GM12878 (cell line): ENCODE results near the gene TTC38. TPM values are rescaled to one million over a fixed set of nuclear protein-coding genes. Genes with fewer than 3 reads are reported as not detected.

Experiments used
- BACH1 ChIP-seq: fragments of 450-650 bp; IDR thresholded peaks from 2 replicates; pipeline ENCODE4 v1.6.1; 2017; ENCODE audit warnings: mild to moderate bottlenecking, borderline replicate concordance
- CHD1 ChIP-seq: IDR thresholded peaks from 2 replicates; pipeline ENCODE4 v1.6.1; 2012; ENCODE audit warnings: low read depth, low read length, improper control_type of control experiment
- E2F8 ChIP-seq: fragments of 450-650 bp; IDR thresholded peaks from 2 replicates; pipeline ENCODE4 v1.6.1; 2018; ENCODE audit warnings: mild to moderate bottlenecking, low read depth, moderate library complexity; ENCODE audit not compliant: partially characterized antibody
- ELK1 ChIP-seq: IDR thresholded peaks from 2 replicates; pipeline ENCODE4 v1.6.1; 2012; ENCODE audit warnings: low read depth, low read length, improper control_type of control experiment
- EP300 ChIP-seq, 2 experiments: fragments of 150-350 bp in 1 of 2; IDR thresholded peaks; 2 replicates each; pipeline ENCODE4 v1.6.1; 2011 to 2012; ENCODE audit warnings: low read depth in 2 of 2, low read length in 2 of 2, borderline replicate concordance in 1 of 2, improper control_type of control experiment in 1 of 2, inconsistent platforms in 1 of 2; ENCODE audit not compliant: control insufficient read depth in 1 of 2
- MTA2 ChIP-seq: fragments of 450-650 bp; IDR thresholded peaks from 2 replicates; pipeline ENCODE4 v1.6.1; 2016; ENCODE audit warnings: low read depth, mild to moderate bottlenecking, moderate library complexity
- MTA3 ChIP-seq: IDR thresholded peaks from 2 replicates; pipeline ENCODE4 v1.6.1; 2012; ENCODE audit warnings: low read length, inconsistent platforms, borderline replicate concordance
- MYB ChIP-seq: fragments of 150-350 bp; IDR thresholded peaks from 2 replicates; pipeline ENCODE4 v1.6.1; 2014; ENCODE audit warnings: mild to moderate bottlenecking, low read depth, low read length, borderline replicate concordance
- NFYA ChIP-seq: IDR thresholded peaks from 2 replicates; pipeline ENCODE4 v1.6.1; 2011; ENCODE audit warnings: low read depth, mild to moderate bottlenecking, low read length, improper control_type of control experiment, borderline replicate concordance
- NKRF ChIP-seq: fragments of 450-650 bp; conservative IDR thresholded peaks from 2 replicates; pipeline ENCODE4 v1.6.1; 2017; ENCODE audit warnings: mild to moderate bottlenecking, moderate library complexity
- NR2C1 ChIP-seq: fragments of 450-650 bp; IDR thresholded peaks from 2 replicates; pipeline ENCODE4 v1.6.1; 2017; ENCODE audit warnings: antibody characterized with exemption, mild to moderate bottlenecking, moderate library complexity
- PKNOX1 ChIP-seq: fragments of 450-650 bp; IDR thresholded peaks from 2 replicates; pipeline ENCODE4 v1.6.1; 2016; ENCODE audit warnings: mild to moderate bottlenecking
- RCOR1 ChIP-seq: conservative IDR thresholded peaks from 2 replicates; pipeline ENCODE4 v1.6.1; 2012; ENCODE audit warnings: low read depth, low read length, improper control_type of control experiment
- SIN3A ChIP-seq: IDR thresholded peaks from 2 replicates; pipeline ENCODE4 v1.6.1; 2012; ENCODE audit warnings: low read depth, low read length, improper control_type of control experiment
- SMAD1 ChIP-seq: fragments of 450-650 bp; IDR thresholded peaks from 2 replicates; pipeline ENCODE4 v1.6.1; 2018; ENCODE audit warnings: mild to moderate bottlenecking, low read depth; ENCODE audit not compliant: partially characterized antibody
- TAF1 ChIP-seq: IDR thresholded peaks from 2 replicates; pipeline ENCODE4 v1.6.1; 2011; ENCODE audit warnings: mild to moderate bottlenecking, low read depth, low read length, borderline replicate concordance
- polyA plus RNA-seq, 11 experiments: library from polyadenylated mRNA; depleted of rRNA in 4 of 11; unstranded in 6 of 11; stranded (reverse) in 5 of 11; fragments of >200 nt; fragmentation: Nextera tagmentation in 4 of 11; fragmentation: Illumina TruSeq in 1 of 11; extraction: Ambion mirVana in 4 of 11; extraction: Trizol in 1 of 11; gene quantifications; 1 replicate in 1 of 11; 2 replicates in 10 of 11; pipeline versions ENCODE4 v1.2.1 to v1.2.3, GENCODE V29; 2011 to 2016; ENCODE audit warnings: inconsistent platforms in 2 of 11, missing spikeins in 2 of 11, low read depth in 1 of 11
- total RNA-seq, 4 experiments: library from RNA; depleted of rRNA in 3 of 4; stranded (reverse); fragments of >200 nt in 3 of 4; fragmentation: Illumina TruSeq in 1 of 4; extraction: Trizol in 1 of 4; gene quantifications; 2 replicates each; pipeline versions ENCODE4 v1.2.1 to v1.2.3, GENCODE V29; 2013 to 2021
- TF ChIP-seq, protein P1 (sequence below): fragments of 450-650 bp; IDR thresholded peaks from 2 replicates; pipeline ENCODE4 v1.6.1; 2016; ENCODE audit warnings: mild to moderate bottlenecking
- TF ChIP-seq, protein P2 (sequence below): fragments of 150-350 bp; IDR thresholded peaks from 2 replicates; pipeline ENCODE4 v1.6.1; 2014; ENCODE audit warnings: mild to moderate bottlenecking, low read depth, low read length

TTC38 gene
- total and polyA plus RNA-seq, 10 of the 15 experiments (the other 5 are each of a cell fraction or from before 2014, with no cell fraction given) = 0.58 to 39.9 (median 13.0) TPM

DNA sequence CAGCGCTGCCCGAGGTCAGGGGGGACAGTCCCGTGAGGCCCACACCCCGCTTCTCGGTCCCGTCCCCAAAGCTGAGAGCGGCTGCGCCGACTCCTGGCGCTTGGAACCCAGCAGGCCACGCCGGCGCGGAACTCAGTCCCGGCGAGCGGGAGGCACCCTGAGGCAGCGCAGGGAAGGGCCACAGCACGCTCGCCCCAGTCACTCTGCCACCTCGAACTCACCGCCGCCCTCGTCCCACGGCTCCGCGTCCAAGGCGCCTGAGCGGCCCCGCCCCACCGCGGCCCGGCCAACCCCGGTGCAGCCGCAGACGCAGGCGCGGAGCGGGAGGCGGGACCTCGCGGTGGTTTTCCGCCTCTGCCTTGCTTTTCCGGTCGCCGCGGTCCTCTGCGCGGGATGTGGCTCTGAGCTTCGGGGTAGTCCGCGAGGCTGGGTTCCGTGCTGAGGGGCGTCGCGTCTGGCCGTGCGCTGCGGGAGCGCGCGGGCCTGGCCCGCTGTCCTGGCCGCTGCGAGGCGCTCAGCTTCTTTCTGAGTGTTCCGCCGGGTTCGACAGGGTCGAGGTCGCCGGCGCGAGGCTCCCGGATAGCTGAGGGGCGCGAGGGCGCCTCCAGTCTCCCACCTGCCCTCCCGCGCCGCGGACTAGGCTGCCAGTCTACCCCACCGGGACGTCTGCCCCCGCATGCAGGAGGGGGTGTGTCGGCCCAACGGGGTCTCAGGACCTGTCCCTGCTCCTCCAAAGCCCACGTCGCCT lies 17.6 kb upstream of the TTC38 start, which contains the start of gene CDPF1 (continued):
- TF ChIP-seq TAF1 = peak; percentile 64; the same call in 1 of the 2 replicates
- no peak for TF ChIP-seq NR2C1
- no peak for TF ChIP-seq ELK1
- TF ChIP-seq NKRF = peak; percentile 71
- TF ChIP-seq CHD1 = 0 out of 2 replicates have a peak, but pooled peaks have one; percentile 33
- no peak for TF ChIP-seq NFYA
- TF ChIP-seq MYB = no peak
- no peak for TF ChIP-seq EP300 (IDR thresholded peaks at IDR 0.05; ENCODE audit: borderline replicate concordance in 1 of 2, control insufficient read depth in 1 of 2, low read depth in 2 of 2, low read length in 2 of 2)
- TF ChIP-seq, protein P1, sequence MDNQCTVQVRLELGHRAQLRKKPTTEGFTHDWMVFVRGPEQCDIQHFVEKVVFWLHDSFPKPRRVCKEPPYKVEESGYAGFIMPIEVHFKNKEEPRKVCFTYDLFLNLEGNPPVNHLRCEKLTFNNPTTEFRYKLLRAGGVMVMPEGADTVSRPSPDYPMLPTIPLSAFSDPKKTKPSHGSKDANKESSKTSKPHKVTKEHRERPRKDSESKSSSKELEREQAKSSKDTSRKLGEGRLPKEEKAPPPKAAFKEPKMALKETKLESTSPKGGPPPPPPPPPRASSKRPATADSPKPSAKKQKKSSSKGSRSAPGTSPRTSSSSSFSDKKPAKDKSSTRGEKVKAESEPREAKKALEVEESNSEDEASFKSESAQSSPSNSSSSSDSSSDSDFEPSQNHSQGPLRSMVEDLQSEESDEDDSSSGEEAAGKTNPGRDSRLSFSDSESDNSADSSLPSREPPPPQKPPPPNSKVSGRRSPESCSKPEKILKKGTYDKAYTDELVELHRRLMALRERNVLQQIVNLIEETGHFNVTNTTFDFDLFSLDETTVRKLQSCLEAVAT = no peak
- no peak for TF ChIP-seq E2F8
- TF ChIP-seq MTA2 = no peak
- TF ChIP-seq PKNOX1 = peak; percentile 50
- peak; percentile 53; the same call in 1 of the 2 replicates for TF ChIP-seq BACH1
- TF ChIP-seq RCOR1 = no peak
- TF ChIP-seq, protein P2, sequence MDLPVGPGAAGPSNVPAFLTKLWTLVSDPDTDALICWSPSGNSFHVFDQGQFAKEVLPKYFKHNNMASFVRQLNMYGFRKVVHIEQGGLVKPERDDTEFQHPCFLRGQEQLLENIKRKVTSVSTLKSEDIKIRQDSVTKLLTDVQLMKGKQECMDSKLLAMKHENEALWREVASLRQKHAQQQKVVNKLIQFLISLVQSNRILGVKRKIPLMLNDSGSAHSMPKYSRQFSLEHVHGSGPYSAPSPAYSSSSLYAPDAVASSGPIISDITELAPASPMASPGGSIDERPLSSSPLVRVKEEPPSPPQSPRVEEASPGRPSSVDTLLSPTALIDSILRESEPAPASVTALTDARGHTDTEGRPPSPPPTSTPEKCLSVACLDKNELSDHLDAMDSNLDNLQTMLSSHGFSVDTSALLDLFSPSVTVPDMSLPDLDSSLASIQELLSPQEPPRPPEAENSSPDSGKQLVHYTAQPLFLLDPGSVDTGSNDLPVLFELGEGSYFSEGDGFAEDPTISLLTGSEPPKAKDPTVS = no peak
- no peak for TF ChIP-seq SMAD1
- TF ChIP-seq MTA3 = no peak
- TF ChIP-seq SIN3A = peak; percentile 86
